NT2/D1 (cell line): ENCODE measurements around the gene PCDH12.

ENCODE experiments used
- YY1 ChIP-seq: IDR thresholded peaks from 2 replicates; pipeline ENCODE4 v1.6.1; 2011; ENCODE audit not compliant: insufficient read length, insufficient read depth
- ZNF274 ChIP-seq: IDR thresholded peaks from 2 replicates; pipeline ENCODE4 v1.6.1; 2011; ENCODE audit warnings: mild to moderate bottlenecking, low read depth, low read length

- no peak for TF ChIP-seq YY1
- no peak for TF ChIP-seq ZNF274
These were observed at the start of gene PCDH12 for GRCh38 chr5:141958113-141958512.
